Adipocyte (in vitro differentiated cells): ENCODE data around the gene PNN.
A peak's percentile ranks its signal among the peaks of the same experiment; 100 is the strongest.
"Not testable (repeated sequence)": the region's sequence is repeated elsewhere in the genome, so short reads cannot be mapped to it uniquely, and the experiment has no call there.

ENCODE experiments used
- DNase-seq: peaks from one replicate; pipeline ENCODE4 v3.0.0-alpha.2; 2015; ENCODE audit warnings: low read depth
- H3K27me3 ChIP-seq: replicated peaks from 2 replicates; pipeline ENCODE4 v1.7.0; 2013; ENCODE audit warnings: mild to moderate bottlenecking, low read length, moderate library complexity; ENCODE audit not compliant: control insufficient read depth, insufficient read depth
- H3K36me3 ChIP-seq: 2 replicates; pipeline ENCODE4 v1.7.0; 2013; ENCODE audit warnings: low read length, mild to moderate bottlenecking, moderate library complexity; ENCODE audit not compliant: control insufficient read depth, insufficient read depth, severe bottlenecking
- H3K4me1 ChIP-seq: 2 replicates; pipeline ENCODE4 v1.7.0; 2013; ENCODE audit warnings: mild to moderate bottlenecking, low read length, moderate library complexity; ENCODE audit not compliant: control insufficient read depth, insufficient read depth
- H3K4me3 ChIP-seq: 2 replicates; pipeline ENCODE4 v1.7.0; 2013; ENCODE audit warnings: mild to moderate bottlenecking, low read length, moderate library complexity
- H3K9ac ChIP-seq: 2 replicates; pipeline ENCODE4 v1.7.0; 2013; ENCODE audit warnings: mild to moderate bottlenecking, low read length, moderate library complexity
- H3K9me3 ChIP-seq: 2 replicates; pipeline ENCODE4 v1.7.0; 2013; ENCODE audit warnings: mild to moderate bottlenecking, low read length, moderate library complexity; ENCODE audit not compliant: control insufficient read depth

The PNN gene

GRCh38 chr14:39167797-39168320 is 7.2 kb upstream of the PNN start:
- H3K36me3 ChIP-seq, DNase-seq, H3K9me3 ChIP-seq, H3K27me3 ChIP-seq, H3K9ac ChIP-seq: not testable (repeated sequence)
- Histone ChIP-seq H3K4me3 (peak overlapping the region; percentile 99), H3K4me1 (peaks cover 17% of the 10 kb centered on the region)

- no peaks in the 10 kb centered on the region for H3K36me3 ChIP-seq
- peak overlapping the region; percentile 99 for H3K9ac ChIP-seq
- peaks cover 17% of the 10 kb centered on the region for H3K4me1 ChIP-seq
- H3K9me3 ChIP-seq, result no peaks in the 10 kb centered on the region
- no peaks in the 10 kb centered on the region for H3K27me3 ChIP-seq
- DNase-seq, result no peak
- H3K4me3 ChIP-seq, result peak overlapping the region; percentile 99
Measured at GRCh38 chr14:39168591-39168990, 6.5 kb upstream of the PNN start.

- Histone ChIP-seq H3K4me3 (peak overlapping the region; percentile 99), H3K27me3 (no peaks in the 10 kb centered on the region), H3K9ac (peak overlapping the region; percentile 99), H3K36me3 (no peaks in the 10 kb centered on the region), H3K9me3 (no peaks in the 10 kb centered on the region), H3K4me1 (peaks cover 21% of the 10 kb centered on the region)
- DNase-seq, result peak; percentile 31
Measured at GRCh38 chr14:39169541-39169900, 5.5 kb upstream of the PNN start.

GRCh38 chr14:39173198-39173597 is 1.9 kb upstream of the PNN start:
- Histone ChIP-seq H3K4me1 (peaks cover 33% of the 10 kb centered on the region), H3K36me3 (peaks cover 21% of the 10 kb centered on the region), H3K9ac (no peak overlapping the region), H3K27me3 (no peaks in the 10 kb centered on the region), H3K4me3 (no peak overlapping the region), H3K9me3 (no peaks in the 10 kb centered on the region)
- no peak for DNase-seq

GRCh38 chr14:39175445-39176262 is 600 bp downstream of the PNN start:
- no peaks in the 10 kb centered on the region for H3K27me3 ChIP-seq
- H3K9me3 ChIP-seq, result no peaks in the 10 kb centered on the region
- H3K4me3 ChIP-seq, result peak overlapping the region; percentile 99
- peak; percentile 59 for DNase-seq
- peak overlapping the region; percentile 99 for H3K9ac ChIP-seq
- peaks cover 25% of the 10 kb centered on the region for H3K4me1 ChIP-seq
- H3K36me3 ChIP-seq, result peaks cover 45% of the 10 kb centered on the region

GRCh38 chr14:39176263-39177167 is 1.5 kb downstream of the PNN start:
- peak overlapping the region; percentile 99 for H3K4me3 ChIP-seq
- no peaks in the 10 kb centered on the region for H3K9me3 ChIP-seq
- no peak for DNase-seq
- peak overlapping the region; percentile 99 for H3K9ac ChIP-seq
- peaks cover 24% of the 10 kb centered on the region for H3K4me1 ChIP-seq
- no peaks in the 10 kb centered on the region for H3K27me3 ChIP-seq
- peaks cover 54% of the 10 kb centered on the region for H3K36me3 ChIP-seq

- H3K4me3 ChIP-seq, result no peak overlapping the region
- peak overlapping the region; percentile 99 for H3K9ac ChIP-seq
- no peak for DNase-seq
Measured at GRCh38 chr14:39177168-39177545, 2.1 kb downstream of the PNN start.

GRCh38 chr14:39179042-39179441 is 4.0 kb downstream of the PNN start:
- Histone ChIP-seq H3K4me3 (no peak overlapping the region), H3K9ac (no peak overlapping the region), H3K4me1 (peaks cover 23% of the 10 kb centered on the region), H3K36me3 (peaks cover 79% of the 10 kb centered on the region), H3K9me3 (no peaks in the 10 kb centered on the region), H3K27me3 (no peaks in the 10 kb centered on the region)
- DNase-seq, result no peak

More at GRCh38 chr14:39177168-39177545, 2.1 kb downstream of the PNN start:
- peaks cover 24% of the 10 kb centered on the region for H3K4me1 ChIP-seq
- no peaks in the 10 kb centered on the region for H3K27me3 ChIP-seq
- H3K9me3 ChIP-seq, result no peaks in the 10 kb centered on the region
- H3K36me3 ChIP-seq, result peaks cover 60% of the 10 kb centered on the region

- H3K4me3 ChIP-seq, result no peak overlapping the region
- no peaks in the 10 kb centered on the region for H3K9me3 ChIP-seq
- no peak overlapping the region for H3K9ac ChIP-seq
- peaks cover 19% of the 10 kb centered on the region for H3K4me1 ChIP-seq
- H3K27me3 ChIP-seq, result no peaks in the 10 kb centered on the region
- no peak for DNase-seq
- H3K36me3 ChIP-seq, result peaks cover 93% of the 10 kb centered on the region
Measured at GRCh38 chr14:39180553-39180952, 5.5 kb downstream of the PNN start.

- H3K27me3 ChIP-seq, result no peaks in the 10 kb centered on the region
- H3K36me3 ChIP-seq, result peaks cover 94% of the 10 kb centered on the region
- DNase-seq, result no peak
- no peaks in the 10 kb centered on the region for H3K9me3 ChIP-seq
- H3K9ac ChIP-seq, result no peak overlapping the region
- no peak overlapping the region for H3K4me3 ChIP-seq
- H3K4me1 ChIP-seq, result peaks cover 19% of the 10 kb centered on the region
Measured at GRCh38 chr14:39181026-39181692, 6.1 kb downstream of the PNN start.

- no peak overlapping the region for H3K9ac ChIP-seq
- H3K36me3 ChIP-seq, result peaks cover 89% of the 10 kb centered on the region
- H3K27me3 ChIP-seq, result no peaks in the 10 kb centered on the region
- H3K4me1 ChIP-seq, result peaks cover 13% of the 10 kb centered on the region
- no peaks in the 10 kb centered on the region for H3K9me3 ChIP-seq
- H3K4me3 ChIP-seq, result no peak overlapping the region
- DNase-seq, result no peak
Measured at GRCh38 chr14:39181693-39182047, 6.6 kb downstream of the PNN start.
